DMS153 (cell line): ENCODE results near the gene MTHFS.

Source experiments
- DNase-seq: peaks from one replicate; lab custom pipeline; 2025; lab: John Stamatoyannopoulos, UW

The MTHFS gene

DNA sequence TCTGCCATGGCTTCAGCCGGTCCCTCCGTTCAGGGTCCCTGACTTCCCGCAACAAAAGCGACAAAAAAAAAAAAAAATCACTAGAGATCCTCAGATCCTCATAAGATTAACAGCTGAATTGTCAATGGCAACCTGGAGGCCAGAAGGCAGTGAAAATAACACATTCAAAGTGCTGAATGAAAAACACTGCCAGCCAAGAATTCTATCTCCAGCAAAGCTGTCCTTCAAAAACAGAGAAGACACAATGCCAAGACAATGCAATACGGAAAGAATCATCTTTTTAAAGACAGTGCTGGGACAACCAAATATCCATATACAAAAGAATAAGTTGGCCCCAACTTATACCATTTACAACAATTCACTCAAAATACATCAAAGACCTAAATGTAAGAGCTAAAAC lies 21.6 kb downstream of the MTHFS start:
- DNase-seq, result no peak

- DNase-seq, result no peak
Observed at GRCh38 chr15:79874242-79874641, 22.6 kb downstream of the MTHFS start.

DNA sequence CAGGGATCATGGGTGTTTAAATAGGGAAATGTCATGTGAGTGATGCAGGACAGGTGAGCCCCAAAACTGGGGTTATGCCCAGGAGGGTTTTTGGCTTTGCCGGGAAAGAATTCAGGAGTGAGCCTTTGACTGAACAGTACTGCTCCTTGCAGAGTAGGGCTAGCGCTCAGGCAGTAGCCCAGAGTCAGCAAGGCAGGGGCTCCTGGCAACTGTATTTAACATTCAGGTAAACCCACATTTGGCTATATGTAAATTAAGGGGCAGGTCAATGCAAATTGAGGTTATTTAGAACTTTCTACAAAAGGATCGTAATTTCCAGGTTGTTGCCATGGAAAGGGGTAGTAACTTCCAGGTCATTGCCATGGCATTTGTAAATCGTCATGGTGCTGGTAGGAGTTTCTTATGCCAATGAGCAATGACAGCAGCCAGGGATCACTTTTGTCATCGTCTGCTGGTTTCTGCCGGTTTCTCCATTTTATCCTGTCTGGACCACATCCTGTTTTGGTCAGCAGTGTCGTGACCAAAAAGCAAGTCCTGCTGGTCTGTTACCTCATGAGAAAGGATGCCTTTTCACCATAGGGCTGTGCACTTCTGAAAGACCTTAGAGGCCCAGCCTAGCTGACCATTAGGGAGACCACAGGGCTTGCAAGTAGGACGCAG lies 24.3 kb downstream of the MTHFS start:
- DNase-seq, result no peak

DNA sequence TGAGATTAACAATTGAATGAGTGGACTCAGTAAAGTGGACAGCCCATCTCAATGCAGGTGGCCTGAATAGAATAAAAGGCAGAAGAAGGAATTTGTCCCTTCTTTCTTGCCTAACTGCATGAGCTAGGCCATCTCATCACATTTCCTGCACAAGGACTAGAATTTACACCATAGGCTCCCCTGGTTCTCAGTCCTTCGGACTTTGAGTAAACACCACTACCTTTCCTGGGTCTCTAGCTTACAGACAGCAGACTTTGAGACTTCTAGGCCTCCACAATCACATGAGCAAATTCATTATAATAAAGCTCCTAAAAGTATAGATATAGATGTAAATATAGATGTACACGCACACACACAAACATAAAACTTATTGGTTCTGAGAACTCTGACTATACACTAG lies 28.3 kb downstream of the MTHFS start:
- no peak for DNase-seq

GRCh38 chr15:79863886-79864285 lies 32.9 kb downstream of the MTHFS start:
- no peak for DNase-seq

GRCh38 chr15:79862191-79862590 lies 34.6 kb downstream of the MTHFS start:
- no peak for DNase-seq

- no peak for DNase-seq
Observed at GRCh38 chr15:79860661-79861060, 36.2 kb downstream of the MTHFS start.

- DNase-seq, result no peak
Observed at GRCh38 chr15:79858469-79858868, 38.3 kb downstream of the MTHFS start.

GRCh38 chr15:79853492-79854328 lies 43.1 kb downstream of the MTHFS start:
- no peak for DNase-seq

DNA sequence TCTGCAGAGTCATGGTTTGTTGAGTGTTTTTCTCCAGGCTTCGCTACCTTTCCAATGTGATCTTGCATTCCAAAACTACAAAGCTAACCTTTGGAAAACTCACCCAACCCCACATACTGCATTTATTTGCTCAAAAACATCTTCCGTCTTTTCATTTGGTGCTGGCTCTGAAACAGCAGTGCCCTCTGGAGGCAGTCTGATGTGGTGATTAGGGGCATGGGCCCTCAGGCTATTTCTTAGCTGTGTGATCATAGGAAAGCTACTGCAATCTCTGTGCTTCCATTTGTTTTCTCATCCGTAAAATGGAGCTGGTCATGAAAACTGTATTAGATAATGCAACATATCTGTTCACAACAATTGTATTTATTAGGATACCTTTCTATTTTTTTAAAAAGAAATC lies 47.0 kb downstream of the MTHFS start:
- no peak for DNase-seq

GRCh38 chr15:79846539-79846938 lies 50.3 kb downstream of the MTHFS start:
- no peak for DNase-seq

GRCh38 chr15:79844221-79844620 lies 52.6 kb downstream of the MTHFS start:
- no peak for DNase-seq

DNA sequence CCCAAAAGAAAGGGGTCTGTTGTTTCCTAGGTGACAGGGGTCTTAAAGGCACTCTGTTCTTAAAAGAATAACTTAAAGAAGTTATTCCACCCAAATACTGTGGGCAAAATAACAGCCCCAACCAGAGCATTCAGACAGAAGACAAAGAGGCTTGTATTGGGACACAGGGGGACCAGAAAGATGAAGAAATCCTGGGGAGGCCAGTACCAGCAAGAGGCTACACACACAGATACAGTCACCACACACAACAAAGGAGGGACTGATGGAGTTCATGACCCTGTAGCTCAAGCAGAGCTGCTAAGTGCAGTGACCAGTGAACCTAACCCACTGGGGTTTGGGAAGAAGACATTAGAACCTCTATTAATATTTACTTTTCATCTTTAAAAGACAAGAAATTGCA lies 59.0 kb downstream of the MTHFS start:
- DNase-seq, result no peak

GRCh38 chr15:79834495-79834894 lies 62.3 kb downstream of the MTHFS start:
- peak; percentile 30 for DNase-seq

DNA sequence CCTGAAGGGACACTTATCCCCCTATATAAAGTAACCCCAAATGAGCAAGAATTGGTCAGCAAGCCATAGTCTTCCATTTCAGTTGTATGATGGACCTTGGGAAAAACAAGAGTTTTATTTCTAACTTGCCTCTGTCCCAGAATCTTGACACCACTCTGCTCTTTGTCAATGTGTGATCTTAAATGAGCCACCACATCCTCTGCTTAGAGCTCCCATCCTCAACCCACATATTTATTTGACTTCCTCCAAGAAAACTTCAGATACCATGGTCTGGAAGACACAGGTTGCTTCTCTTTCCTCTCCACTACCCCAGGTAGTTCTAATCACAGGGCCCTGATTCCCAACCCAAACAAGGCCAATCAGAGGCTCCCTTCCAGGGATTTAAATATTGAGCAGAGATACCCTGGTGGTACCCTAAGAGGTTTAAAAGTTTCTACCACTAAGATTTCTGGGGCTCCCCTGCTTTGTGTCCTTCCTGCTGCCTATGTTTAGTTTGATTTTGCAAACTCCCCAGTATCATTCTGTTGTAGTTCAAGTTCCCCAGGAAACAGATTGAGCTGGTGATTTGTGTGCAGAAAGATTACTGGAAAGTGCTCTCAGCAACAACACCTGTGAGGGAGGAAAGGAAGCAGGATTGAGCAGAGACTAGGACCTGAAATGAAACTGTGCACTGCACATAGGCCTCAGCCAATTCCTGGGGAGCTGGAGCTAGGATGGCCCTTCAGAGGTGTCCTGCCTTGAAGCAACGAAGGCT lies 64.3 kb downstream of the MTHFS start:
- DNase-seq, result no peak

DNA sequence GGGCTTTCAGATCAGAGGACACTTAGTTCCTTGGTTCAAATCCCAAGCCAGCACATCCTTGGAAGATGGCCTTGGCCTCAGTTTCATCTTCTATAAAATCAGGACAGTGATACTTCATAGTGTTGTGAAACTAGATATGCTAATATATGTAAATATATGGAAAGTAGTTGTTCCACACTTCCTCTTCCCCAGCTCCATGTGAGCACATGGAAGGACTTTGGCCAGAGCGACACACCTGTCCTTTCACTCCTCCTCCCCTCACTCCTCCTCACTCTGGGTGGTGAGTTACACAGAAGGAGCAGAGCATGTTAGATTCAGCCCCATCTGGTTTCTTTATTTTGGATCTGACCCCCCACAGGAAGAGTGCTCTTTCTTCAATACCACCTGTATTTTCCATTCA lies 65.2 kb downstream of the MTHFS start:
- no peak for DNase-seq

GRCh38 chr15:79829950-79830349 lies 66.9 kb downstream of the MTHFS start:
- no peak for DNase-seq

- no peak for DNase-seq
Observed at GRCh38 chr15:79828447-79828846, 68.4 kb downstream of the MTHFS start.

DNA sequence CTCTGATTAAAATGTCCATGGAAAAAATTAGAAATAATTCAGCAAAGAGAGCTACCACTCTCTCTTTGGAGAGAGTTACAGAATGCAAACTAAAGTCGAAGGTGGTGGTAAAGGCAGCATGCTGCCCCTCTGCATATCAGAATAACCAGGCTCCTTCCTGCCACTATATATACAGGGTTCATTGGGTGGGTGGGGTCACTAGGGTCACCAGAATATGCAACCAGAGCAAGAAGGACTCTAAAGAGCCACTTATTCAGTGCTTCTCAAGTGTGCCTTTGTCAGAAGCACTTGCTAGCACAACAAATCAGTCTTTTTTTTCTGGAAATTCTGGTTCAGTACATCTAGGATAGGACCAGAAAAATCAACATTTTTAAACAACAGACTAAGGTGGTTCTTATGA lies 70.0 kb downstream of the MTHFS start:
- DNase-seq, result no peak

GRCh38 chr15:79824136-79824701 lies 72.6 kb downstream of the MTHFS start:
- DNase-seq, result no peak

DNA sequence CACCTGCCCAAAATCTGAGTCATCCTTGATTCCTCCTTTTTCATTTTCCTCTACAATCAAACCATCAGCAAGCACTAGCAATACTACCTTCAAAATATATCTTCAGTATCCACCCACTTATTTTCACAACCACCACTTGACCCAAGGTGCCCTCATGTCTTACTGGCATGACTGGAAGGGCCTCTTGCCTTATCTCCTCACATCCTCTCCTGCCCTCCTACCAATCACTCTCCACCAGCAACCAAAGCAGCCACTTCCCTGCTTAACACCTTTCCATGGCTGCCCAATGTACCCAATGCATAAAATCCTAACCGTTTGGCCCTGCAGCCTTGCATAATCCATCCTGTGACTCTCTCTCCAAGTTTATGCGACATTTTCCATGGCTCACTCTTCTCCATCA lies 76.0 kb downstream of the MTHFS start:
- DNase-seq, result no peak

DNA sequence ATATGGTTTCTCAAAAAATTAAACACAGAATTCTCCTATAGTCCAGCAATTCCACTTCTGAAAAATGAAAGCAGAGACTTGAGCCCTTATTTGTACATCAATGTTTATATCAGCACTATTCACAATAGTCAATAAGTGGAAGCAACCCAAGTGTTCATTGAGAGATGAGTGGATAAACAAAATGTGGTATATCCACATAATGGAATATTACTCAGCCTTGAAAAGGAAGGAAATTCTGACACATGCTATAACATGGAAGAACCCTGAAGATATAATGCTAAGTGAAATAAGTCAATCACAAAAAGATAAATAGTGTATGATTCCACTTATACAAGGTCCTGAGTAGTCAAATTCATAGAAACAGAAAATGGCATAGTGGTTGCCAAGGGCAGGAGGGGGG lies 76.6 kb downstream of the MTHFS start:
- no peak for DNase-seq

DNA sequence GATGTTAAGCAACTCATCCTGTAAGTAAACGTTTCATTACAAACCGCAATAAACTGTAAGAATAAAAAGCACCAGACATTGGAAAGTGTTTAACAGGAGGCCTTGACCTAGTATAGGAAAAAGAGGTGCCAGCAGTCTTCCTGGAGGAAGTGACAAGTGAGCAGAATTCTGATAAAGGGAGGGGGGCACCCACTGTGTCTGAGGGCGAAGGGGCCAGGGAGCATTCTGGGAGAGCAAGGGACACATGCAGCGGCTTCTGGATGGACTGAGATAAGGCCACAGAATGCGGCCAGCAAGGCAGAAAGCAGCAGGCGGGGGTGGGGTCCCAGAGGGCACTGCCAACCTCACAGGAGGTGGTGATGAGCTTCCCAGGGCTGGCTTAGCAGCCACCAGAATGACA lies 80.2 kb downstream of the MTHFS start:
- DNase-seq, result no peak
